Effector CD4-positive, alpha-beta T cell (primary cell): Measurements from ENCODE around the gene KMT5B.

ENCODE experiments used
- DNase-seq: peaks from one replicate; pipeline ENCODE4 v3.0.0-alpha.2; 2020

Gene KMT5B

GRCh38 chr11:68116974-68117373 lies 96.1 kb downstream of the KMT5B start:
- DNase-seq: no peak

DNA sequence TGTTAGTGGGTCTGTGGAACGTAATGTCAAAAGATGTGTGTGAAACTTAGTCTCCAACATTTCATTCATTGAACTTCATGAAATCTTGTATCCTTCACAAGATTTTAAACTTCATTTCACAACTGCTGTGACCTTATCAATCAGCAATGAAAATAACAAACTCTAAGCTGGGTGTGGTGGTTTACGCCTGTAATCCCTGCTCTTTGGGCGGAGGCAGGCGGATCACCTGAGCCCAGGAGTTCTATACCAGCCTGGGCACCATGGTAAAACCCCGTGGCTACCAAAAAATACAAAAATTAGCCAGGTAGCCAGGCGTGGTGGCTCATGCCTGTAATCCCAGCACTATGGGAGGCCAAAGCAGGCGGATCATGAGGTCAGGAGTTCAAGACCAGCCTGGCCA lies 97.0 kb downstream of the KMT5B start:
- no peak for DNase-seq

DNA sequence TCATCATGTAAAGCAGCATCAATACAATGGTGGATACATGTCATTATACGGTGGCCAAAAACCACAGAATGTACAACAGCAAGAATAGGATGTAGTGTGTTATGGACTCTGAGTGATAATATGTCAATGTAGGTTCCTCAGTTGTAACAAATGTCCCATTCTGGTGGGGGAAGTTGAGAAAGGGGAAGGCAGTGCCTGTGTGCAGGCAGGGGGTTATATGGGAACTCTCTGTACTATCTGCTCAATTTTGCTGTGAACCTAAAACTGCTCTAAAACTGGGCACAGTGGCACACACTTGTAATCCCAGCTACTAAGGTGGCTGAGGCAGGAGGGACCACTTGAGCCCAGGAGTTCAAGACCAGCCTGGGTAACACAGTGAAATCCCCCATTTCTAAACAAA lies 97.8 kb downstream of the KMT5B start:
- no peak for DNase-seq

DNA sequence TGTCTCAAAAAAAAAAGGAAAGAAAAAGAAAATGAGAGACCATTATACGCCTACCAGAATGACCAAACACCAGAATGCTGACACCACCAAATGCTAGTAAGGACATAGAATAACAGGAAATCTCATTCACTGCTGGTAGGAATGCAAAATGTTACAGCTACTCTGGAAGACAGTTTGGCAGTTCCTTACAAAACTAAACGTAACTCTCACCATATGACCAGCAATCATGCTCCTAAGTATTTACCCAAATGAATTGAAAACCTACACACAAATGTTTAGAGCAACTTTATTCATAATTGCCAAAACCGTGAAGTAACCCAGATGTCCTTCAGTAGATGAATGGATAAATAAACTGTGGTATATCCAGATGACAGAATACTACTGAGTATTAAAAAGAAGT lies 99.1 kb downstream of the KMT5B start:
- no peak for DNase-seq

GRCh38 chr11:68107689-68108088 lies 105.4 kb downstream of the KMT5B start:
- no peak for DNase-seq

GRCh38 chr11:68106165-68106940 lies 106.7 kb downstream of the KMT5B start:
- no peak for DNase-seq
